GM12801 (cell line): ENCODE measurements around the gene PNKP.

ENCODE experiments used
- TF ChIP-seq, protein P1 (sequence below): IDR thresholded peaks from one replicate; pipeline ENCODE4 v1.5.1; 2011; ENCODE audit warnings: control low read depth; ENCODE audit not compliant: insufficient read length; ENCODE audit errors: extremely low read depth

PNKP gene

DNA sequence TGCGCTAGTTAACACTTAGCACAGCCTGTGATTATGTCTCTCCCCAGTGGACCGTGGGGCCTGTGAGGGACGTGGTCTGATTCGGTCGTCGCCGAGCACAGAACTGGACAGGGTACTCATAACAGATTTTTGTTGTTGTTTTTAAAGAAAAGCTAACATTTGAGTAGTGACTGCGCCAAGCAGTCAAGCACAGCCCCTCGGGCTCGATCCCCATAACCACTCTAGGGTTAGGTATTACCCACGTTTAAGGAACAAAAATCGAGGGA lies 17.2 kb downstream of the PNKP start:
- TF ChIP-seq, protein P1, sequence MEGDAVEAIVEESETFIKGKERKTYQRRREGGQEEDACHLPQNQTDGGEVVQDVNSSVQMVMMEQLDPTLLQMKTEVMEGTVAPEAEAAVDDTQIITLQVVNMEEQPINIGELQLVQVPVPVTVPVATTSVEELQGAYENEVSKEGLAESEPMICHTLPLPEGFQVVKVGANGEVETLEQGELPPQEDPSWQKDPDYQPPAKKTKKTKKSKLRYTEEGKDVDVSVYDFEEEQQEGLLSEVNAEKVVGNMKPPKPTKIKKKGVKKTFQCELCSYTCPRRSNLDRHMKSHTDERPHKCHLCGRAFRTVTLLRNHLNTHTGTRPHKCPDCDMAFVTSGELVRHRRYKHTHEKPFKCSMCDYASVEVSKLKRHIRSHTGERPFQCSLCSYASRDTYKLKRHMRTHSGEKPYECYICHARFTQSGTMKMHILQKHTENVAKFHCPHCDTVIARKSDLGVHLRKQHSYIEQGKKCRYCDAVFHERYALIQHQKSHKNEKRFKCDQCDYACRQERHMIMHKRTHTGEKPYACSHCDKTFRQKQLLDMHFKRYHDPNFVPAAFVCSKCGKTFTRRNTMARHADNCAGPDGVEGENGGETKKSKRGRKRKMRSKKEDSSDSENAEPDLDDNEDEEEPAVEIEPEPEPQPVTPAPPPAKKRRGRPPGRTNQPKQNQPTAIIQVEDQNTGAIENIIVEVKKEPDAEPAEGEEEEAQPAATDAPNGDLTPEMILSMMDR = no peak

DNA sequence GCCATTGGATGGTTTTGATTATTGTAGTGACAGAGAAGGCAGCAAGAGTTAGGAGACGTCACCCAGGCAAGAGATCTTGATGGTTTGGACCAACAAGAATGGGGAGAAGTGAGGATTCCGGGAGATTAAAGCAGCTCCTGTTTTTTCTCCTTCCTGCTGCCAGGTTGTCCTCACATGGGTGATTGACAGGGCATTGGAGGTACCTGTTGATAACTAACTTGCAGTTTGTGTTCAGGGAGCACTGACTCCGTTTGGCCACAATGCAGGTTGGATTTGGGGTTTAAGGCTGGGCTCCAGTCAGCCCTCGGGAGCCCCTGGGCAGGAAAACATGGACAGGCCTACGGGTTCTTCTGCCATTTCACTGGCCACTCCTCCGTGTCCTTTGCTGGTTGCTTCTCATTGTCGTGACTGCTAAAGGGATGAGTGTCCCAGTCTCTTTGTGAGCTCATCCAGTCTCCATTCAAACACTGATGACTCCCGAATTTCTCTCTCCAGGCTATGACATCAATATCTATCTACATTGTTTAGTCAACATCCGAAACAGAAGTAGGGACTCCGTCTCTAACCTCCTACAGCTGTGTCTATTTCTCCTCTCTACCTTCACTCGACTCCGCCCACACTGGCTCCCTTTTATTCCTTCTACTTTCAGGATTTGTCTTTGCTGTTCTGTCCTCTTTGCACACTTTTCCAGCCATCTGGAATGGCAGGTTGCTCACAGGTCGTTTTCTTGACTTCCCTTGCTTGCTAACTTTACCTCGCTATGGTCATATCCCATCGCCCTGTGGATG lies 17.7 kb downstream of the PNKP start:
- TF ChIP-seq, protein P1 = no peak

DNA sequence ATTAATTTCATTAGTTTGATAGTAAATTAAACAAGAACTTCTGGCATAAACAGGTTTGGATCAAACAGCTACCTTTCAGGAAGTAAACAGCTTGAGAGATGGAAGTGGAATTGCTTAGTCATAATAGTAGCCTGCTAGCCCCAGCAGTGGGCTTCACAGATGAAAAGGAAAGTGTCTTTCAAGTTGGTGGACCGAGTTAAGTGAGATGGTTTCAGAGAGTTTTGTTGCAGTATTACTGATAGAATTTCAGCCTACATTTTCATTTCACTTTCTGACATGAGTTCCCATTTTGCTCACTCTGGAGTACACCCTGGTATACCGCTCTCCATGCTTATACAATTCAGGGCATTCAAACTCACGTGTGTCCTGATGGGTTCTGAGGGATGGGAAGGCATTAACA lies 18.4 kb downstream of the PNKP start:
- TF ChIP-seq, protein P1 = no peak

DNA sequence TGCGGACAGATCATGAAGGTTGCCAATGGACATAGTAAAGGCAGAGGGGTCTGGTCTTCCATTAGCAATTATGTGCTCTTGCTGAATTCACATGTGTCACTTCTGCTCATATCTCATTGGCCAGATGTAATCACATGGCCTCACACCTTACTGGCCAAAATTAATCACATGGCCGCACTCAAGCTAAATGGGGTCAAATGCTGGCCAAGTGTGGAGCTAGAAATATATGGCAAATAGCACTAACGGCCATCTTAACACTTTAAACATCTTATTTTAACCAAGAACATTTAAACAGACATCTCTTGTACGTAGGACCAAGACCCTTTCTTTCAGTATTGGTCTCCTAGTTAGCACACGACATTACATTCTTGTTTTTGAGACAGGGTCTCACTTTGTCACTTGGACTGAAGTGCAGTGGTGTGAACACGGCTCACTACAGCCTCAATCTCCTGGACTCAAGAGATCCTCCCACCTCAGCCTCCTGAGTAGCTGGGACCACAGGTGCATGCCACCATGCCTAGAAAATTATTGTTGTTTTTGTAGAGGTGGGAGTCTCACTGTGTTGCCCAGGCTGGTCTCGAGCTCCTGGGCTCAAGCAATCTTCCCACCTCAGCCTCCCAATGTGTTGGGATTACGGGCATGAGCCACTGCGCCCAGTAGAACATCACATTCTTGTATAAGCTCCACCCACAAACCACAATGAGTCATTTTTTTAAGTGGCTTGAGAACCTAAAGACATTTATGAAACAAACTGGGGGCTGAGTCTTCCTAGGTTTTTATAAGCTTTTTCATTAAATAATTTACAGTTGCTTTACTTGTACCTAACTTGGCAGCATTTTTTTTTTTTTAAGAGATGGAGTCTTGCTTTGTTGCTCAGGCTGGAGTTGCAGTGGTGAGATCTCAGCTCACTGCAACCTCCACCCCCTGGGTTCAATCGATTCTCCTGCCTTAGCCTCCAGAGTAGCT lies 19.4 kb downstream of the PNKP start:
- TF ChIP-seq, protein P1 = no peak

DNA sequence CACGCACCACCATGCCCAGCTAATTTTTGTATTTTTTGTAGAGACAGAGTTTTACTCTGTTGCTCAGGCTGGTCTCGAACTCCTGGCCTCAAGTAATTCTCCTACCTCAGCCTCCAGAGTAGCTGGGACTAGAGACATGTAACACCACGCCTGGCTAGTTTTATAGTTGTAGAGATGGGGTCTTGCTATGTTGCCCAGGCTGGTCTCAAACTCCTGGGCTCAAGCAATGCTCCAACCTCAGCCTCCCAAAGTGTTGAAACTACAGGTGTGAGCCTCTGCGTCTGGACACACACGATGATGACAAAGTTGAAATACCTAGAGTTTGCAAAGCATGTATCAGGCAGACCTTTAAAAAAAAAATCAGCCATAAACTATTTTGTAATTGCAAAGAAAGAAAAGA lies 21.0 kb downstream of the PNKP start:
- TF ChIP-seq, protein P1 = no peak

DNA sequence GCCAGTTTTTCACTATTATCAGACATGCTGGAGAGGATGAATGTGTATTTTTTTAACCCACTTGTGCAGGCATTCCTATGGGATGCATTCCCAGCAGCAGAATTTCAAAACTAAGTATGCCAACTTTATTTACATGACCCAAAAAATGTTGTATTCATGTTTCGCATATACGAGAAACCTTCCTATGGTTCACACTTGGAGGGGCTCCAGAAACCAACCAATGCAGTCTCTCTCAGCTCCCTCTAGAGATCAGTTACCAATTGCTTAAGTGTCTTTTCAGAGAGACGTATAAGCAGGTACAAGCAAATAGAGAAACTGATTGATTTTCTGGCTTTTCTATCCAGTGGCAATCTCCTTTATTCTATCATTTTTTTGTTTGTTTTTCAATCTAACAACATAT lies 22.0 kb downstream of the PNKP start:
- TF ChIP-seq, protein P1 = no peak
